Retinal pigment epithelial cell (primary cell): ENCODE data around the gene ENTPD5.

Source experiments
- DNase-seq: peaks from one replicate; pipeline ENCODE4 v3.0.0-alpha.2; 2010; ENCODE audit warnings: low read depth
- H3K4me3 ChIP-seq: 2 replicates; pipeline ENCODE4 v1.5.1; 2011; ENCODE audit warnings: mild to moderate bottlenecking, low read length, control low read depth, moderate library complexity
- CTCF ChIP-seq: conservative IDR thresholded peaks from 2 replicates; pipeline ENCODE4 v1.5.1; 2011; ENCODE audit warnings: low read depth, low read length, control low read depth, inconsistent platforms

The ENTPD5 gene

GRCh38 chr14:73988065-73988464, 31.0 kb downstream of the ENTPD5 start:
- H3K4me3 ChIP-seq: no peak overlapping the region
- no peak for TF ChIP-seq CTCF
- no peak for DNase-seq

GRCh38 chr14:73977896-73978295, 41.2 kb downstream of the ENTPD5 start:
- no peak overlapping the region for H3K4me3 ChIP-seq
- no peak for DNase-seq
- no peak for TF ChIP-seq CTCF

- no peak for DNase-seq
- TF ChIP-seq CTCF: no peak
- H3K4me3 ChIP-seq: no peak overlapping the region
These were observed 43.0 kb downstream of the ENTPD5 start for GRCh38 chr14:73976125-73976524.

- no peak for TF ChIP-seq CTCF
- H3K4me3 ChIP-seq: no peak overlapping the region
- DNase-seq: peak; percentile 4
These were observed 45.6 kb downstream of the ENTPD5 start for GRCh38 chr14:73973497-73973896.

- no peak for DNase-seq
- TF ChIP-seq CTCF: no peak
- no peak overlapping the region for H3K4me3 ChIP-seq
These were observed 50.2 kb downstream of the ENTPD5 start for GRCh38 chr14:73968885-73969284.

GRCh38 chr14:73965216-73965615, 53.9 kb downstream of the ENTPD5 start:
- no peak for TF ChIP-seq CTCF
- no peak overlapping the region for H3K4me3 ChIP-seq
- DNase-seq: no peak

- no peak for TF ChIP-seq CTCF
- DNase-seq: no peak
- H3K4me3 ChIP-seq: no peak overlapping the region
These were observed 57.9 kb downstream of the ENTPD5 start for GRCh38 chr14:73961192-73961591.
